Hypothalamus (tissue), 51 donors: ENCODE measurements around the gene XRCC6.
"Not testable (repeated sequence)": the region's sequence is repeated elsewhere in the genome, so short reads cannot be mapped to it uniquely, and the experiment has no call there.

Source experiments
- DNase-seq, 51 donors: peaks; one replicate each; lab custom pipeline; 2025; lab: John Stamatoyannopoulos, UW

The XRCC6 gene

GRCh38 chr22:41683052-41683451 lies 62.0 kb downstream of the XRCC6 start:
- DNase-seq, result no peak

- DNase-seq, result no peak
Observed at GRCh38 chr22:41683616-41684015, 62.5 kb downstream of the XRCC6 start.

- no peak for DNase-seq
Observed at GRCh38 chr22:41684194-41684593, 63.1 kb downstream of the XRCC6 start.

GRCh38 chr22:41686890-41687289 lies 65.8 kb downstream of the XRCC6 start:
- not testable (repeated sequence) for DNase-seq

GRCh38 chr22:41687901-41688364 lies 66.8 kb downstream of the XRCC6 start:
- DNase-seq, result peak in 4 of 51 donors; percentile 10 to 40 (median 22)

GRCh38 chr22:41688365-41689211 lies 67.5 kb downstream of the XRCC6 start, which contains the start of gene SNU13:
Gene SNU13 (minus strand): TSS chr22:41688867. CDS start chr22:41688796, 71 bp downstream.
- peak; percentile 6 to 92 (median 79) for DNase-seq

GRCh38 chr22:41690476-41690875 lies 69.4 kb downstream of the XRCC6 start:
- no peak for DNase-seq

GRCh38 chr22:41695211-41695610 lies 74.1 kb downstream of the XRCC6 start:
- DNase-seq, result no peak

GRCh38 chr22:41696703-41697102 lies 75.6 kb downstream of the XRCC6 start:
- DNase-seq, result peak in 2 of 51 donors; percentile 6 to 14

GRCh38 chr22:41697126-41697775 lies 76.2 kb downstream of the XRCC6 start:
- DNase-seq, result peak; percentile 29 to 99 (median 81)

GRCh38 chr22:41699264-41700107 lies 78.4 kb downstream of the XRCC6 start, which contains the start of gene MEI1:
Gene MEI1 (plus strand): TSS chr22:41699503. CDS start chr22:41699539, 36 bp downstream.
- DNase-seq, result peak; percentile 9 to 87 (median 65)

GRCh38 chr22:41700108-41700364 lies 78.9 kb downstream of the XRCC6 start:
- DNase-seq, result no peak

- no peak for DNase-seq
Observed at GRCh38 chr22:41702763-41703162, 81.7 kb downstream of the XRCC6 start.

- no peak for DNase-seq
Observed at GRCh38 chr22:41709341-41709740, 88.2 kb downstream of the XRCC6 start.

- DNase-seq, result no peak
Observed at GRCh38 chr22:41713004-41713403, 91.9 kb downstream of the XRCC6 start.
